H9 (cell line): Measurements from ENCODE around the gene CEACAM16. TPM values are rescaled to one million over a fixed set of nuclear protein-coding genes. Genes with fewer than 3 reads are reported as not detected.

Experiments used
- DNase-seq: peaks from one replicate; pipeline ENCODE4 v3.0.0-alpha.2; 2017
- H2AFZ ChIP-seq: one replicate; pipeline ENCODE4 v1.6.1; 2013; ENCODE audit warnings: mild to moderate bottlenecking, low read length, control low read depth, moderate library complexity
- H2AK5ac ChIP-seq: 2 replicates; pipeline ENCODE4 v1.6.1; 2013; ENCODE audit warnings: low read length, control low read depth, mixed read lengths; ENCODE audit not compliant: insufficient read length
- H2BK120ac ChIP-seq: one replicate; pipeline ENCODE4 v1.6.1; 2013; ENCODE audit warnings: low read depth, mild to moderate bottlenecking, low read length, control low read depth, inconsistent platforms; ENCODE audit not compliant: poor library complexity, severe bottlenecking
- H2BK12ac ChIP-seq: 2 replicates; pipeline ENCODE4 v1.6.1; 2013; ENCODE audit warnings: low read length, control low read depth, mixed read lengths, low read depth; ENCODE audit not compliant: insufficient read length
- H2BK15ac ChIP-seq: 2 replicates; pipeline ENCODE4 v1.6.1; 2013; ENCODE audit warnings: low read depth, low read length, control low read depth
- H2BK20ac ChIP-seq: one replicate; pipeline ENCODE4 v1.6.1; 2013; ENCODE audit warnings: low read depth, mild to moderate bottlenecking, low read length, control low read depth, inconsistent platforms; ENCODE audit not compliant: poor library complexity, severe bottlenecking
- H2BK5ac ChIP-seq: 2 replicates; pipeline ENCODE4 v1.6.1; 2013; ENCODE audit warnings: low read length, control low read depth, mixed read lengths; ENCODE audit not compliant: insufficient read length
- H3K14ac ChIP-seq: 2 replicates; pipeline ENCODE4 v1.6.1; 2013; ENCODE audit warnings: low read length, control low read depth; ENCODE audit not compliant: insufficient read depth
- H3K18ac ChIP-seq: 2 replicates; pipeline ENCODE4 v1.6.1; 2013; ENCODE audit warnings: low read depth, mild to moderate bottlenecking, mixed read lengths, low read length, control low read depth; ENCODE audit not compliant: insufficient read length
- H3K23ac ChIP-seq: 2 replicates; pipeline ENCODE4 v1.6.1; 2013; ENCODE audit warnings: low read length, control low read depth, mixed read lengths, low read depth; ENCODE audit not compliant: insufficient read length
- H3K23me2 ChIP-seq: 2 replicates; pipeline ENCODE4 v1.6.1; 2013; ENCODE audit warnings: low read depth, mild to moderate bottlenecking, mixed read lengths, low read length, control low read depth; ENCODE audit not compliant: insufficient read length, poor library complexity, severe bottlenecking
- H3K27ac ChIP-seq: 2 replicates; pipeline ENCODE4 v1.5.1; 2013; ENCODE audit warnings: low read length, control low read depth, mixed read lengths, low read depth; ENCODE audit not compliant: insufficient read length
- H3K27me3 ChIP-seq: 2 replicates; pipeline ENCODE4 v1.6.1; 2013; ENCODE audit warnings: low read length, control low read depth, inconsistent platforms; ENCODE audit not compliant: insufficient read depth
- H3K4ac ChIP-seq: 2 replicates; pipeline ENCODE4 v1.6.1; 2013; ENCODE audit warnings: low read depth, mild to moderate bottlenecking, control low read depth, inconsistent platforms, low read length, moderate library complexity
- H3K4me1 ChIP-seq: 2 replicates; pipeline ENCODE4 v1.6.1; 2013; ENCODE audit warnings: low read length, control low read depth, inconsistent platforms; ENCODE audit not compliant: insufficient read depth
- H3K4me2 ChIP-seq: 2 replicates; pipeline ENCODE4 v1.6.1; 2013; ENCODE audit warnings: low read length, control low read depth, mixed read lengths; ENCODE audit not compliant: insufficient read length, insufficient read depth
- H3K56ac ChIP-seq: 2 replicates; pipeline ENCODE4 v1.6.1; 2013; ENCODE audit warnings: low read depth, mild to moderate bottlenecking, mixed read lengths, low read length, control low read depth; ENCODE audit not compliant: insufficient read length
- H3K79me1 ChIP-seq: 2 replicates; pipeline ENCODE4 v1.6.1; 2013; ENCODE audit warnings: low read depth, mild to moderate bottlenecking, moderate library complexity, low read length, control low read depth, inconsistent platforms; ENCODE audit not compliant: insufficient read depth, poor library complexity, severe bottlenecking
- H3K79me2 ChIP-seq: 2 replicates; pipeline ENCODE4 v1.6.1; 2013; ENCODE audit warnings: low read length, control low read depth, inconsistent platforms; ENCODE audit not compliant: insufficient read depth
- H3K9ac ChIP-seq: 2 replicates; pipeline ENCODE4 v1.6.1; 2013; ENCODE audit warnings: low read length, control low read depth, mixed read lengths; ENCODE audit not compliant: insufficient read length; ENCODE audit errors: extremely low read depth
- H3K9me3 ChIP-seq: one replicate; pipeline ENCODE4 v1.6.1; 2013; ENCODE audit warnings: low read depth, low read length, inconsistent platforms; ENCODE audit not compliant: control insufficient read depth
- H3T11ph ChIP-seq: one replicate; pipeline ENCODE4 v1.6.1; 2013; ENCODE audit warnings: mild to moderate bottlenecking, low read length, control low read depth, inconsistent platforms
- H4K20me1 ChIP-seq: one replicate; pipeline ENCODE4 v1.6.1; 2013; ENCODE audit not compliant: control insufficient read depth, insufficient read length, insufficient read depth
- H4K5ac ChIP-seq: 2 replicates; pipeline ENCODE4 v1.6.1; 2013; ENCODE audit warnings: low read depth, mild to moderate bottlenecking, mixed read lengths, low read length, control low read depth; ENCODE audit not compliant: insufficient read length
- H4K8ac ChIP-seq: replicated peaks from 2 replicates; pipeline ENCODE4 v1.6.1; 2013; ENCODE audit warnings: low read length, control low read depth, mixed read lengths, low read depth; ENCODE audit not compliant: insufficient read length
- H4K91ac ChIP-seq: 2 replicates; pipeline ENCODE4 v1.6.1; 2013; ENCODE audit warnings: low read depth, mild to moderate bottlenecking, moderate library complexity, mixed read lengths, low read length, control low read depth; ENCODE audit not compliant: insufficient read length
- H3K27ac Mint-ChIP-seq, 3 experiments: 2 replicates in 2 of 3; 3 replicates in 1 of 3; pipeline ENCODE4 v1.8.0; 2020 to 2021; ENCODE audit warnings: mixed read lengths in 3 of 3, mild to moderate bottlenecking in 1 of 3, moderate library complexity in 1 of 3
- H3K27me3 Mint-ChIP-seq: 2 replicates; pipeline ENCODE4 v1.8.0; 2021; ENCODE audit warnings: low read depth, mild to moderate bottlenecking, moderate library complexity, mixed read lengths
- H3K36me3 Mint-ChIP-seq, 3 experiments: 2 replicates in 2 of 3; 3 replicates in 1 of 3; pipeline ENCODE4 v1.8.0; 2020 to 2021; ENCODE audit warnings: low read depth in 3 of 3, mixed read lengths in 3 of 3; ENCODE audit not compliant: insufficient read depth in 1 of 3
- H3K4me1 Mint-ChIP-seq, 2 experiments: 2 replicates each; pipeline ENCODE4 v1.8.0; 2020; ENCODE audit warnings: mixed read lengths in 2 of 2
- H3K4me3 Mint-ChIP-seq, 2 experiments: 2 replicates in 1 of 2; 3 replicates in 1 of 2; pipeline ENCODE4 v1.8.0; 2020 to 2021; ENCODE audit warnings: mild to moderate bottlenecking in 2 of 2, mixed read lengths in 2 of 2, moderate library complexity in 1 of 2
- H3K9me3 Mint-ChIP-seq, 2 experiments: 2 replicates in 1 of 2; 3 replicates in 1 of 2; pipeline ENCODE4 v1.8.0; 2020; ENCODE audit warnings: mild to moderate bottlenecking in 2 of 2, mixed read lengths in 2 of 2, moderate library complexity in 1 of 2
- WGBS: extraction: QIAGEN DNeasy Blood & Tissue Kit; methylation state at CpG from one replicate; pipeline ENCODE4 v1.1.7; 2013; ENCODE audit warnings: missing lambda C conversion rate, low lambda C conversion rate, mixed read lengths; ENCODE audit not compliant: insufficient read length; ENCODE audit errors: extremely low coverage; 5-methylcytosine and 5-hydroxymethylcytosine counted together
- total RNA-seq: library from RNA; stranded (reverse); gene quantifications from 2 replicates; pipeline ENCODE4 v1.2.1, GENCODE V29; 2021
- TF ChIP-seq, protein P1 (sequence below): fragments of 200-600 bp; sonication (generic); conservative IDR thresholded peaks from 3 replicates; pipeline ENCODE4 v1.8.0; 2021; ENCODE audit warnings: antibody characterized with exemption, mild to moderate bottlenecking

CEACAM16 gene
- total RNA-seq, 1 experiment from 2014 or later = not detected

DNA sequence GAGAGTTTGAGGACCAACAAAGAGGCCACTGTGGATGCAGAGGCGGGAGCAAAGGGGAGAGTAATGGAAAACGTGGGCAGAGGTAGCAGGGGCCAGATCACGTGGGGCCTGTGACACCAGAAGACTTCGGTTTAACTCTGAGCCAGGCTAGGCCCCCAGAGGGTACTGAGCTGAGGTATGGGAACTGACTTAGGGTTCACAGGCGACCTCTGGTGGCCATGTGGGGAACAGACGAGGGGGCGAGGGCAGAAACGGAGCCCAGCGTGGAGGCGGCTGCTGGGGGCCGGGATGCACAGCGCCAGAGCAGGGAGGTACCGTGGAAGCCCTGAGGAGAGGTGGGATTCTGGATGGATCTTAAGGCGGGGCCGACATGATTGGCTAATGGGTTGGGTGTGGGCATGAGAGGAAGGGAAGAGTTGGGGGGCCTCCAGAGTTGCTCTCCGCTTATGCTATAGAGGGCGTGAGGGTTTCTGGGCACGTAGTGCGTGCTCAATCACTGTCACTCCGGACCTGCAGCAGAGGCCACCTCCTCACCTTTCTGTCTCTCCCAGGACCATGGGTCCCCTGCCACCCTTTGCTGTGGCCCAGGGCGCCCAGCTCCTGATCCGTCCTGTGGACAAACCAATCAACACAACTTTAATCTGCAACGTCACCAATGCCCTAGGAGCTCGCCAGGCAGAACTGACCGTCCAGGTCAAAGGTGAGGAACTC lies 41.6 kb upstream of the CEACAM16 start:
- no peak overlapping the region for H2BK120ac ChIP-seq
- no peak overlapping the region for H2BK12ac ChIP-seq
- no peak overlapping the region for H3T11ph ChIP-seq
- H2BK5ac ChIP-seq = no peak overlapping the region
- Mint-ChIP-seq H3K4me1 (peaks cover 2 to 5% of the 10 kb centered on the region in 2 experiments; a peak in 2 of 4 replicates), H3K27me3 (no peaks in the 10 kb centered on the region), H3K4me3 (peak overlapping the region in 1 of 2 experiments; percentile 12; a peak in 1 of 5 replicates), H3K27ac (peak overlapping the region in 1 of 3 experiments; percentile 55; a peak in 1 of 7 replicates), H3K36me3 (peaks cover 38 to 79% (median 61%) of the 10 kb centered on the region in 3 experiments), H3K9me3 (peaks cover 2 to 4% of the 10 kb centered on the region in 2 experiments; a peak in 2 of 5 replicates)
- no peak overlapping the region for H3K18ac ChIP-seq
- H3K27ac ChIP-seq = no peak overlapping the region
- H4K20me1 ChIP-seq = no peaks in the 10 kb centered on the region
- peak; percentile 86 for DNase-seq
- no peak overlapping the region for H3K4me2 ChIP-seq
- H2AK5ac ChIP-seq = no peak overlapping the region
- H3K4me1 ChIP-seq = no peaks in the 10 kb centered on the region
- H4K8ac ChIP-seq = no peak overlapping the region
- no peak overlapping the region for H4K5ac ChIP-seq
- no peak overlapping the region for H2BK20ac ChIP-seq
- TF ChIP-seq, protein P1, sequence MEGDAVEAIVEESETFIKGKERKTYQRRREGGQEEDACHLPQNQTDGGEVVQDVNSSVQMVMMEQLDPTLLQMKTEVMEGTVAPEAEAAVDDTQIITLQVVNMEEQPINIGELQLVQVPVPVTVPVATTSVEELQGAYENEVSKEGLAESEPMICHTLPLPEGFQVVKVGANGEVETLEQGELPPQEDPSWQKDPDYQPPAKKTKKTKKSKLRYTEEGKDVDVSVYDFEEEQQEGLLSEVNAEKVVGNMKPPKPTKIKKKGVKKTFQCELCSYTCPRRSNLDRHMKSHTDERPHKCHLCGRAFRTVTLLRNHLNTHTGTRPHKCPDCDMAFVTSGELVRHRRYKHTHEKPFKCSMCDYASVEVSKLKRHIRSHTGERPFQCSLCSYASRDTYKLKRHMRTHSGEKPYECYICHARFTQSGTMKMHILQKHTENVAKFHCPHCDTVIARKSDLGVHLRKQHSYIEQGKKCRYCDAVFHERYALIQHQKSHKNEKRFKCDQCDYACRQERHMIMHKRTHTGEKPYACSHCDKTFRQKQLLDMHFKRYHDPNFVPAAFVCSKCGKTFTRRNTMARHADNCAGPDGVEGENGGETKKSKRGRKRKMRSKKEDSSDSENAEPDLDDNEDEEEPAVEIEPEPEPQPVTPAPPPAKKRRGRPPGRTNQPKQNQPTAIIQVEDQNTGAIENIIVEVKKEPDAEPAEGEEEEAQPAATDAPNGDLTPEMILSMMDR = peak; percentile 95
- H3K79me2 ChIP-seq = no peaks in the 10 kb centered on the region
- H3K9me3 ChIP-seq = no peaks in the 10 kb centered on the region
- WGBS = no CpG with 5 or more reads among the region's 25 CpGs
- H3K4ac ChIP-seq = no peak overlapping the region
- no peaks in the 10 kb centered on the region for H3K23me2 ChIP-seq
- no peak overlapping the region for H3K9ac ChIP-seq
- H3K23ac ChIP-seq = no peak overlapping the region
- H4K91ac ChIP-seq = no peak overlapping the region
- no peak overlapping the region for H3K14ac ChIP-seq
- no peaks in the 10 kb centered on the region for H3K79me1 ChIP-seq
- no peak overlapping the region for H2AFZ ChIP-seq
- no peak overlapping the region for H3K56ac ChIP-seq
- H2BK15ac ChIP-seq = no peak overlapping the region
- no peaks in the 10 kb centered on the region for H3K27me3 ChIP-seq
